IMR-90 (cell line): Measurements from ENCODE around the gene FTSJ3.

Experiments
- CEBPB ChIP-seq: IDR thresholded peaks from 2 replicates; pipeline ENCODE4 v1.6.1; 2012; ENCODE audit warnings: low read depth, low read length, improper control_type of control experiment
- CHD1 ChIP-seq: IDR thresholded peaks from 2 replicates; pipeline ENCODE4 v1.6.1; 2012; ENCODE audit warnings: low read depth, low read length, improper control_type of control experiment
- CTCF ChIP-seq: conservative IDR thresholded peaks from 2 replicates; pipeline ENCODE4 v1.5.1; 2012; ENCODE audit warnings: mild to moderate bottlenecking, low read depth, low read length, improper control_type of control experiment
- FOS ChIP-seq: fragments of 150-350 bp; IDR thresholded peaks from 2 replicates; pipeline ENCODE4 v1.6.1; 2016; ENCODE audit warnings: low read depth, low read length
- MAFK ChIP-seq: IDR thresholded peaks from 2 replicates; pipeline ENCODE4 v1.6.1; 2012; ENCODE audit warnings: low read depth, low read length, improper control_type of control experiment
- MAZ ChIP-seq: IDR thresholded peaks from 2 replicates; pipeline ENCODE4 v1.6.1; 2012; ENCODE audit warnings: low read depth, mild to moderate bottlenecking, low read length, improper control_type of control experiment, moderate library complexity, borderline replicate concordance
- MXI1 ChIP-seq: IDR thresholded peaks from 2 replicates; pipeline ENCODE4 v1.6.1; 2012; ENCODE audit warnings: low read depth, mild to moderate bottlenecking, low read length, moderate library complexity, borderline replicate concordance
- POLR2A ChIP-seq: IDR thresholded peaks from 2 replicates; pipeline ENCODE4 v1.6.1; 2012; ENCODE audit warnings: mild to moderate bottlenecking, low read depth, low read length
- RAD21 ChIP-seq: IDR thresholded peaks from 2 replicates; pipeline ENCODE4 v1.6.1; 2012; ENCODE audit warnings: low read length, improper control_type of control experiment
- SMC3 ChIP-seq: fragments of 150-350 bp; IDR thresholded peaks from 2 replicates; pipeline ENCODE4 v1.6.1; 2016; ENCODE audit warnings: low read depth, mild to moderate bottlenecking, antibody characterized with exemption, low read length, moderate library complexity
- TF ChIP-seq, protein P1 (sequence below): fragments of 150-350 bp; IDR thresholded peaks from 2 replicates; pipeline ENCODE4 v1.6.1; 2016; ENCODE audit warnings: low read depth, mild to moderate bottlenecking, low read length, moderate library complexity, borderline replicate concordance

- TF ChIP-seq CEBPB, result no peak
- TF ChIP-seq CTCF, result no peak
- no peak for TF ChIP-seq SMC3
- no peak for TF ChIP-seq POLR2A
- no peak for TF ChIP-seq CHD1
- no peak for TF ChIP-seq MXI1
- TF ChIP-seq, protein P1, sequence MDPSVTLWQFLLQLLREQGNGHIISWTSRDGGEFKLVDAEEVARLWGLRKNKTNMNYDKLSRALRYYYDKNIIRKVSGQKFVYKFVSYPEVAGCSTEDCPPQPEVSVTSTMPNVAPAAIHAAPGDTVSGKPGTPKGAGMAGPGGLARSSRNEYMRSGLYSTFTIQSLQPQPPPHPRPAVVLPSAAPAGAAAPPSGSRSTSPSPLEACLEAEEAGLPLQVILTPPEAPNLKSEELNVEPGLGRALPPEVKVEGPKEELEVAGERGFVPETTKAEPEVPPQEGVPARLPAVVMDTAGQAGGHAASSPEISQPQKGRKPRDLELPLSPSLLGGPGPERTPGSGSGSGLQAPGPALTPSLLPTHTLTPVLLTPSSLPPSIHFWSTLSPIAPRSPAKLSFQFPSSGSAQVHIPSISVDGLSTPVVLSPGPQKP, result no peak
- TF ChIP-seq RAD21, result no peak
- TF ChIP-seq FOS, result no peak
- no peak for TF ChIP-seq MAFK
- no peak for TF ChIP-seq MAZ
Measured at GRCh38 chr17:63837962-63838600, 10.6 kb upstream of the FTSJ3 start.
